HG02970 (cell line): ENCODE results near the gene SLIT3.
"Not testable (repeated sequence)": the region's sequence is repeated elsewhere in the genome, so short reads cannot be mapped to it uniquely, and the experiment has no call there.

Experiments used
- ATAC-seq: cut with Tn5 transposase; IDR thresholded peaks from one replicate; pipeline ENCODE4 v1.9.1; 2021; ENCODE audit warnings: mild to moderate bottlenecking, moderate library complexity, moderate number of reproducible peaks; ENCODE audit not compliant: unreplicated experiment, low FRiP score

SLIT3 gene

GRCh38 chr5:169119288-169120048 is 181.5 kb downstream of the SLIT3 start:
- ATAC-seq = no peak

GRCh38 chr5:169116961-169117461 is 183.9 kb downstream of the SLIT3 start:
- no peak for ATAC-seq

GRCh38 chr5:169115461-169116124 is 185.3 kb downstream of the SLIT3 start:
- no peak for ATAC-seq

- ATAC-seq = no peak
Observed at GRCh38 chr5:169114466-169115065, 186.4 kb downstream of the SLIT3 start.

- no peak for ATAC-seq
Observed at GRCh38 chr5:169112016-169112415, 188.9 kb downstream of the SLIT3 start.

- ATAC-seq = no peak
Observed at GRCh38 chr5:169106911-169107706, 193.8 kb downstream of the SLIT3 start.

GRCh38 chr5:169105582-169105981 is 195.4 kb downstream of the SLIT3 start:
- ATAC-seq = not testable (repeated sequence)

- no peak for ATAC-seq
Observed at GRCh38 chr5:169104937-169105494, 195.9 kb downstream of the SLIT3 start.

GRCh38 chr5:169103586-169104181 is 197.3 kb downstream of the SLIT3 start:
- ATAC-seq = no peak

GRCh38 chr5:169101966-169102365 is 199.0 kb downstream of the SLIT3 start:
- no peak for ATAC-seq

GRCh38 chr5:169100735-169101075 is 200.2 kb downstream of the SLIT3 start:
- ATAC-seq = no peak

- ATAC-seq = no peak
Observed at GRCh38 chr5:169099801-169100734, 200.9 kb downstream of the SLIT3 start.

GRCh38 chr5:169098331-169099121 is 202.4 kb downstream of the SLIT3 start:
- no peak for ATAC-seq

GRCh38 chr5:169097374-169098326 is 203.3 kb downstream of the SLIT3 start:
- ATAC-seq = no peak

- no peak for ATAC-seq
Observed at GRCh38 chr5:169095976-169096375, 205.0 kb downstream of the SLIT3 start.

- no peak for ATAC-seq
Observed at GRCh38 chr5:169095410-169095960, 205.5 kb downstream of the SLIT3 start.
